Liver (tissue), 9 donors: Measurements from ENCODE around the gene RABGGTA. TPM values are rescaled to one million over a fixed set of nuclear protein-coding genes. Genes with fewer than 3 reads are reported as not detected.

Source experiments
- DNase-seq: peaks from one replicate; pipeline ENCODE4 v3.0.0-alpha.2; 2017; ENCODE audit warnings: low spot score
- H3K27ac ChIP-seq, 2 donors: one replicate each; pipeline ENCODE4 v1.7.0; 2013; ENCODE audit warnings: inconsistent platforms in 2 of 2, low read length in 2 of 2, control low read depth in 1 of 2, low read depth in 1 of 2, mild to moderate bottlenecking in 1 of 2
- H3K27me3 ChIP-seq, 4 donors: one replicate each; pipeline versions ENCODE4 v1.6.1 to v1.7.0; 2013; ENCODE audit warnings: low read length in 3 of 4, inconsistent platforms in 1 of 4, mild to moderate bottlenecking in 1 of 4, moderate library complexity in 1 of 4; ENCODE audit not compliant: control insufficient read depth in 4 of 4, insufficient read depth in 4 of 4
- H3K36me3 ChIP-seq, 4 donors: one replicate each; pipeline versions ENCODE4 v1.6.1 to v1.7.0; 2013; ENCODE audit warnings: low read length in 3 of 4, mild to moderate bottlenecking in 3 of 4, low read depth in 1 of 4, moderate library complexity in 1 of 4; ENCODE audit not compliant: control insufficient read depth in 4 of 4, insufficient read depth in 3 of 4
- H3K4me1 ChIP-seq, 4 donors: one replicate each; pipeline versions ENCODE4 v1.6.1 to v1.7.0; 2013; ENCODE audit warnings: low read length in 3 of 4, mild to moderate bottlenecking in 3 of 4, moderate library complexity in 1 of 4; ENCODE audit not compliant: control insufficient read depth in 4 of 4, insufficient read depth in 4 of 4
- H3K4me3 ChIP-seq, 3 donors: one replicate each; pipeline versions ENCODE4 v1.6.1 to v1.7.0; 2013; ENCODE audit warnings: low read length in 3 of 3, control low read depth in 1 of 3, low read depth in 1 of 3, mild to moderate bottlenecking in 1 of 3
- H3K9ac ChIP-seq, 2 donors: one replicate each; pipeline ENCODE4 v1.7.0; 2013; ENCODE audit warnings: low read length in 2 of 2, mild to moderate bottlenecking in 2 of 2, moderate library complexity in 2 of 2, control low read depth in 1 of 2, low read depth in 1 of 2
- H3K9me3 ChIP-seq, 4 donors: one replicate each; pipeline versions ENCODE4 v1.6.1 to v1.7.0; 2013; ENCODE audit warnings: low read length in 3 of 4; ENCODE audit not compliant: control insufficient read depth in 4 of 4
- EGR1 ChIP-seq, 2 donors: IDR thresholded peaks; 2 replicates each; pipeline ENCODE4 v1.6.1; 2016 to 2018; ENCODE audit warnings: antibody characterized with exemption in 2 of 2, low read depth in 2 of 2
- FOXA1 ChIP-seq: IDR thresholded peaks from 2 replicates; pipeline ENCODE4 v1.6.1; 2016; ENCODE audit warnings: antibody characterized with exemption
- FOXA2 ChIP-seq: IDR thresholded peaks from 2 replicates; pipeline ENCODE4 v1.6.1; 2016; ENCODE audit warnings: antibody characterized with exemption
- HNF4A ChIP-seq, 2 donors: conservative IDR thresholded peaks; 2 replicates each; pipeline ENCODE4 v1.6.1; 2016; ENCODE audit warnings: antibody characterized with exemption in 2 of 2, mild to moderate bottlenecking in 2 of 2
- HNF4G ChIP-seq: IDR thresholded peaks from 2 replicates; pipeline ENCODE4 v1.6.1; 2016; ENCODE audit warnings: antibody characterized with exemption
- JUND ChIP-seq, 2 donors: IDR thresholded peaks; 2 replicates each; pipeline ENCODE4 v1.6.1; 2016; ENCODE audit warnings: antibody characterized with exemption in 2 of 2
- NR2F2 ChIP-seq: IDR thresholded peaks from 2 replicates; pipeline ENCODE4 v1.6.1; 2016; ENCODE audit warnings: antibody characterized with exemption
- RAD21 ChIP-seq, 2 donors: IDR thresholded peaks; 2 replicates each; pipeline ENCODE4 v1.6.1; 2016; ENCODE audit warnings: antibody characterized with exemption in 2 of 2, mild to moderate bottlenecking in 2 of 2
- RXRA ChIP-seq, 2 donors: IDR thresholded peaks; 2 replicates each; pipeline ENCODE4 v1.6.1; 2017 to 2018; ENCODE audit warnings: antibody characterized with exemption in 2 of 2, mild to moderate bottlenecking in 1 of 2
- SP1 ChIP-seq: IDR thresholded peaks from 2 replicates; pipeline ENCODE4 v1.6.1; 2018; ENCODE audit warnings: antibody characterized with exemption, mild to moderate bottlenecking
- TAF1 ChIP-seq: conservative IDR thresholded peaks from 2 replicates; pipeline ENCODE4 v1.6.1; 2016; ENCODE audit warnings: antibody characterized with exemption, mild to moderate bottlenecking
- YY1 ChIP-seq: IDR thresholded peaks from 2 replicates; pipeline ENCODE4 v1.6.1; 2016; ENCODE audit warnings: antibody characterized with exemption, mild to moderate bottlenecking
- ZBTB33 ChIP-seq: IDR thresholded peaks from 2 replicates; pipeline ENCODE4 v1.6.1; 2016; ENCODE audit warnings: antibody characterized with exemption
- WGBS: extraction: QIAGEN DNeasy Blood & Tissue Kit; methylation state at CpG from one replicate; pipeline ENCODE4 v1.1.7; 2013; 5-methylcytosine and 5-hydroxymethylcytosine counted together
- polyA plus RNA-seq, 2 donors: library from polyadenylated mRNA; stranded (reverse) in 1 of 2; unstranded in 1 of 2; fragments of 200-250 nt in 1 of 2; fragments of >200 nt in 1 of 2; fragmentation: Nextera tagmentation in 1 of 2; extraction: Ambion mirVana in 1 of 2; gene quantifications; one replicate each; pipeline versions ENCODE4 v1.2.1 to v1.2.3, GENCODE V29; 2013 to 2015
- total RNA-seq, 2 donors: library from RNA; depleted of rRNA; stranded (reverse); fragments of >200 nt; gene quantifications; one replicate each; pipeline ENCODE4 v1.2.3, GENCODE V29; 2014
- TF ChIP-seq, protein P1 (sequence below): IDR thresholded peaks from 2 replicates; pipeline ENCODE4 v1.6.1; 2016; ENCODE audit warnings: antibody characterized with exemption, mild to moderate bottlenecking
- TF ChIP-seq, protein P2 (sequence below): IDR thresholded peaks from 2 replicates; pipeline ENCODE4 v1.6.1; 2016; ENCODE audit warnings: antibody characterized with exemption
- TF ChIP-seq, protein P3 (sequence below): IDR thresholded peaks from 2 replicates; pipeline ENCODE4 v1.6.1; 2016; ENCODE audit warnings: antibody characterized with exemption
- donor health status: healthy.
- donor health status: healthy.
- donor health status: healthy.
- donor health status: healthy.
- donor health status: healthy.

The RABGGTA gene
- total and polyA plus RNA-seq, 4 donors, result 7.5 to 19.7 (median 13.2) TPM

GRCh38 chr14:24255931-24256711, 15.3 kb downstream of the RABGGTA start:
- Histone ChIP-seq H3K4me3 (no peak overlapping the region), H3K4me1 (no peaks in the 10 kb centered on the region), H3K9ac (no peak overlapping the region), H3K9me3 (no peaks in the 10 kb centered on the region), H3K36me3 (peaks cover 0 to 13% (median 1%) of the 10 kb centered on the region in 4 donors), H3K27ac (no peak overlapping the region), H3K27me3 (no peaks in the 10 kb centered on the region)
- TF ChIP-seq YY1, result no peak
- DNase-seq, result peak; percentile 71
- 96% methylated on average over 12 of the region's 12 CpGs for WGBS

DNA sequence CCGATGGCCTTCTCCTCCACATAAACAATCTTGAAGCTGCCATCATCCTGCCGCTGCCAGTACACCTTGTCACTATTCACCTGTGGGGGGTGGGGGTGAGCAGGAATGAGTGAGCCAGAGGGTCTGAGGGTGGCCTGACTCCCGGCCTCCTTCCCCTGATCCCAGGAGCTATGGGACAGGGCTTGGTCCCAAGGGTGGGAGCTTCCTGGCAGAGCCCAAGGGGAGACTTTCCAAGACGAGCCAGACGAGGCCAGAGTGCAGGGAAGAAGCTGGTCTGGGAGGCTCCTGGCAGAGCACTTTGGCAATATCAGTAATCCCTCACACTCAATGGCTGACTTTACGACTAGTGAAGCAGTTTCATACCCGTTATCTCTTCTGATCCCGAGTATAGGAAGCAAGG, 16.0 kb downstream of the RABGGTA start:
- Histone ChIP-seq H3K9ac (no peak overlapping the region), H3K4me1 (no peaks in the 10 kb centered on the region), H3K4me3 (no peak overlapping the region), H3K27me3 (no peaks in the 10 kb centered on the region), H3K36me3 (peaks cover 0 to 11% (median 1%) of the 10 kb centered on the region in 4 donors), H3K9me3 (no peaks in the 10 kb centered on the region), H3K27ac (no peak overlapping the region)
- WGBS, result 96% methylated on average over 8 of the region's 8 CpGs
- no peak for DNase-seq
- no peak for TF ChIP-seq FOXA1
- TF ChIP-seq JUND (IDR thresholded peaks at IDR 0.05), result no peak
- no peak for TF ChIP-seq HNF4A (conservative IDR thresholded peaks at IDR 0.05)
- TF ChIP-seq FOXA2, result no peak
- TF ChIP-seq ZBTB33, result no peak
- no peak for TF ChIP-seq NR2F2
- TF ChIP-seq SP1, result no peak
- TF ChIP-seq RAD21 (IDR thresholded peaks at IDR 0.05), result no peak
- TF ChIP-seq, protein P1, sequence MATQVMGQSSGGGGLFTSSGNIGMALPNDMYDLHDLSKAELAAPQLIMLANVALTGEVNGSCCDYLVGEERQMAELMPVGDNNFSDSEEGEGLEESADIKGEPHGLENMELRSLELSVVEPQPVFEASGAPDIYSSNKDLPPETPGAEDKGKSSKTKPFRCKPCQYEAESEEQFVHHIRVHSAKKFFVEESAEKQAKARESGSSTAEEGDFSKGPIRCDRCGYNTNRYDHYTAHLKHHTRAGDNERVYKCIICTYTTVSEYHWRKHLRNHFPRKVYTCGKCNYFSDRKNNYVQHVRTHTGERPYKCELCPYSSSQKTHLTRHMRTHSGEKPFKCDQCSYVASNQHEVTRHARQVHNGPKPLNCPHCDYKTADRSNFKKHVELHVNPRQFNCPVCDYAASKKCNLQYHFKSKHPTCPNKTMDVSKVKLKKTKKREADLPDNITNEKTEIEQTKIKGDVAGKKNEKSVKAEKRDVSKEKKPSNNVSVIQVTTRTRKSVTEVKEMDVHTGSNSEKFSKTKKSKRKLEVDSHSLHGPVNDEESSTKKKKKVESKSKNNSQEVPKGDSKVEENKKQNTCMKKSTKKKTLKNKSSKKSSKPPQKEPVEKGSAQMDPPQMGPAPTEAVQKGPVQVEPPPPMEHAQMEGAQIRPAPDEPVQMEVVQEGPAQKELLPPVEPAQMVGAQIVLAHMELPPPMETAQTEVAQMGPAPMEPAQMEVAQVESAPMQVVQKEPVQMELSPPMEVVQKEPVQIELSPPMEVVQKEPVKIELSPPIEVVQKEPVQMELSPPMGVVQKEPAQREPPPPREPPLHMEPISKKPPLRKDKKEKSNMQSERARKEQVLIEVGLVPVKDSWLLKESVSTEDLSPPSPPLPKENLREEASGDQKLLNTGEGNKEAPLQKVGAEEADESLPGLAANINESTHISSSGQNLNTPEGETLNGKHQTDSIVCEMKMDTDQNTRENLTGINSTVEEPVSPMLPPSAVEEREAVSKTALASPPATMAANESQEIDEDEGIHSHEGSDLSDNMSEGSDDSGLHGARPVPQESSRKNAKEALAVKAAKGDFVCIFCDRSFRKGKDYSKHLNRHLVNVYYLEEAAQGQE, result no peak
- no peak for TF ChIP-seq YY1
- TF ChIP-seq HNF4G, result no peak
- TF ChIP-seq, protein P2, sequence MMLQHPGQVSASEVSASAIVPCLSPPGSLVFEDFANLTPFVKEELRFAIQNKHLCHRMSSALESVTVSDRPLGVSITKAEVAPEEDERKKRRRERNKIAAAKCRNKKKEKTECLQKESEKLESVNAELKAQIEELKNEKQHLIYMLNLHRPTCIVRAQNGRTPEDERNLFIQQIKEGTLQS, result no peak
- no peak for TF ChIP-seq RXRA (IDR thresholded peaks at IDR 0.05)
- TF ChIP-seq EGR1 (IDR thresholded peaks at IDR 0.05; ENCODE audit: low read depth in 2 of 2), result no peak
- TF ChIP-seq TAF1, result no peak
- TF ChIP-seq, protein P3, sequence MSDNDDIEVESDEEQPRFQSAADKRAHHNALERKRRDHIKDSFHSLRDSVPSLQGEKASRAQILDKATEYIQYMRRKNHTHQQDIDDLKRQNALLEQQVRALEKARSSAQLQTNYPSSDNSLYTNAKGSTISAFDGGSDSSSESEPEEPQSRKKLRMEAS, result no peak
